Stimulated activated naive CD8-positive, alpha-beta T cell treated with anti-CD3 and anti-CD28 coated beads, Interleukin-15, amount 100 ng/mL, for 72 hours (primary cell): ENCODE measurements around the gene BID.

Experiments
- ATAC-seq: fragments of 150-1000 bp; cut with Tn5 transposase; 2 replicates; pipeline ENCODE4 v1.10.0; 2021; ENCODE audit warnings: mild to moderate bottlenecking, moderate library complexity
- DNase-seq, 2 donors: peaks; one replicate each; pipeline ENCODE4 v3.0.0; 2021 to 2022
- H3K27ac Mint-ChIP-seq, 2 donors: one replicate each; pipeline ENCODE4 v1.8.0; 2022; ENCODE audit warnings: mild to moderate bottlenecking in 2 of 2, mixed read lengths in 2 of 2, moderate library complexity in 2 of 2
- H3K27me3 Mint-ChIP-seq: one replicate; pipeline ENCODE4 v1.8.0; 2022; ENCODE audit warnings: mixed read lengths
- H3K4me1 Mint-ChIP-seq: one replicate; pipeline ENCODE4 v1.8.0; 2022; ENCODE audit warnings: mild to moderate bottlenecking, mixed read lengths
- H3K4me3 Mint-ChIP-seq, 2 donors: one replicate each; pipeline ENCODE4 v1.8.0; 2022; ENCODE audit warnings: mild to moderate bottlenecking in 2 of 2, mixed read lengths in 2 of 2, moderate library complexity in 1 of 2
- H3K9me3 Mint-ChIP-seq, 2 donors: one replicate each; pipeline ENCODE4 v1.8.0; 2022; ENCODE audit warnings: mixed read lengths in 2 of 2

The BID gene

GRCh38 chr22:17792299-17792698 is 18.0 kb upstream of the BID start:
- no peak overlapping the region for H3K4me3 Mint-ChIP-seq
- peaks cover 4% of the 10 kb centered on the region for H3K4me1 Mint-ChIP-seq
- no peak overlapping the region for H3K27ac Mint-ChIP-seq
- no peaks in the 10 kb centered on the region for H3K27me3 Mint-ChIP-seq
- H3K9me3 Mint-ChIP-seq, result no peaks in the 10 kb centered on the region
- ATAC-seq (no peak), DNase-seq (no peak)

- no peaks in the 10 kb centered on the region for H3K9me3 Mint-ChIP-seq
- H3K27ac Mint-ChIP-seq, result no peak overlapping the region
- DNase-seq (no peak), ATAC-seq (no peak)
- H3K4me3 Mint-ChIP-seq, result no peak overlapping the region
- peaks cover 12% of the 10 kb centered on the region for H3K4me1 Mint-ChIP-seq
- H3K27me3 Mint-ChIP-seq, result no peaks in the 10 kb centered on the region
Observed at GRCh38 chr22:17791196-17791595, 16.9 kb upstream of the BID start.

- ATAC-seq, result no peak
- H3K27me3 Mint-ChIP-seq, result no peaks in the 10 kb centered on the region
- no peaks in the 10 kb centered on the region for H3K9me3 Mint-ChIP-seq
- H3K4me1 Mint-ChIP-seq, result peaks cover 8% of the 10 kb centered on the region
- H3K27ac Mint-ChIP-seq, result no peak overlapping the region
- H3K4me3 Mint-ChIP-seq, result no peak overlapping the region
- no peak for DNase-seq
Observed at GRCh38 chr22:17789379-17790200, 15.3 kb upstream of the BID start.

- Mint-ChIP-seq H3K27ac (no peak overlapping the region), H3K9me3 (no peaks in the 10 kb centered on the region), H3K4me3 (no peak overlapping the region), H3K4me1 (peaks cover 11% of the 10 kb centered on the region), H3K27me3 (no peaks in the 10 kb centered on the region)
- DNase-seq (no peak), ATAC-seq (no peak)
Observed at GRCh38 chr22:17788528-17789378, 14.5 kb upstream of the BID start.

GRCh38 chr22:17787716-17788330 is 13.6 kb upstream of the BID start:
- DNase-seq (no peak), ATAC-seq (no peak)
- Mint-ChIP-seq H3K4me3 (no peak overlapping the region), H3K27me3 (no peaks in the 10 kb centered on the region), H3K27ac (peak overlapping the region in 1 of 2 donors; percentile 59), H3K9me3 (no peaks in the 10 kb centered on the region), H3K4me1 (peaks cover 19% of the 10 kb centered on the region)

GRCh38 chr22:17787241-17787640 is 13.0 kb upstream of the BID start:
- DNase-seq (no peak), ATAC-seq (no peak)
- Mint-ChIP-seq H3K4me1 (peaks cover 25% of the 10 kb centered on the region), H3K4me3 (no peak overlapping the region), H3K27me3 (no peaks in the 10 kb centered on the region), H3K27ac (no peak overlapping the region), H3K9me3 (no peaks in the 10 kb centered on the region)

- Mint-ChIP-seq H3K27me3 (no peaks in the 10 kb centered on the region), H3K4me1 (peaks cover 31% of the 10 kb centered on the region), H3K9me3 (no peaks in the 10 kb centered on the region), H3K27ac (no peak overlapping the region), H3K4me3 (no peak overlapping the region)
- ATAC-seq, result no peak
- no peak for DNase-seq
Observed at GRCh38 chr22:17786435-17787161, 12.3 kb upstream of the BID start.

- H3K4me3 Mint-ChIP-seq, result no peak overlapping the region
- H3K4me1 Mint-ChIP-seq, result peaks cover 43% of the 10 kb centered on the region
- ATAC-seq, result no peak
- H3K9me3 Mint-ChIP-seq, result no peaks in the 10 kb centered on the region
- peak overlapping the region in 1 of 2 donors; percentile 34 for H3K27ac Mint-ChIP-seq
- DNase-seq, result peak; percentile 61 to 63
- H3K27me3 Mint-ChIP-seq, result no peaks in the 10 kb centered on the region
Observed at GRCh38 chr22:17785185-17786184, 11.2 kb upstream of the BID start.

GRCh38 chr22:17784776-17785175 is 10.5 kb upstream of the BID start:
- no peaks in the 10 kb centered on the region for H3K27me3 Mint-ChIP-seq
- peaks cover 50% of the 10 kb centered on the region for H3K4me1 Mint-ChIP-seq
- H3K4me3 Mint-ChIP-seq, result no peak overlapping the region
- DNase-seq (no peak), ATAC-seq (no peak)
- H3K9me3 Mint-ChIP-seq, result no peaks in the 10 kb centered on the region
- no peak overlapping the region for H3K27ac Mint-ChIP-seq

- no peak for DNase-seq
- no peaks in the 10 kb centered on the region for H3K9me3 Mint-ChIP-seq
- no peak for ATAC-seq
- H3K4me1 Mint-ChIP-seq, result peaks cover 58% of the 10 kb centered on the region
- H3K27ac Mint-ChIP-seq, result no peak overlapping the region
- no peak overlapping the region for H3K4me3 Mint-ChIP-seq
- no peaks in the 10 kb centered on the region for H3K27me3 Mint-ChIP-seq
Observed at GRCh38 chr22:17783773-17784480, 9.7 kb upstream of the BID start.

- H3K4me1 Mint-ChIP-seq, result peaks cover 64% of the 10 kb centered on the region
- no peak for ATAC-seq
- no peak overlapping the region for H3K27ac Mint-ChIP-seq
- H3K4me3 Mint-ChIP-seq, result no peak overlapping the region
- H3K27me3 Mint-ChIP-seq, result no peaks in the 10 kb centered on the region
- no peak for DNase-seq
- H3K9me3 Mint-ChIP-seq, result no peaks in the 10 kb centered on the region
Observed at GRCh38 chr22:17783312-17783711, 9.0 kb upstream of the BID start.

GRCh38 chr22:17782621-17783020 is 8.4 kb upstream of the BID start:
- Mint-ChIP-seq H3K27me3 (no peaks in the 10 kb centered on the region), H3K4me1 (peaks cover 71% of the 10 kb centered on the region)

GRCh38 chr22:17782158-17782557 is 7.9 kb upstream of the BID start:
- H3K4me1 Mint-ChIP-seq, result peaks cover 75% of the 10 kb centered on the region
- H3K4me3 Mint-ChIP-seq, result peak overlapping the region in 1 of 2 donors; percentile 90
- H3K27ac Mint-ChIP-seq, result no peak overlapping the region
- ATAC-seq, result no peak
- H3K27me3 Mint-ChIP-seq, result no peaks in the 10 kb centered on the region
- H3K9me3 Mint-ChIP-seq, result no peaks in the 10 kb centered on the region
- no peak for DNase-seq

More at GRCh38 chr22:17782621-17783020, 8.4 kb upstream of the BID start:
- DNase-seq (no peak), ATAC-seq (no peak)
- Mint-ChIP-seq H3K9me3 (no peaks in the 10 kb centered on the region), H3K27ac (no peak overlapping the region), H3K4me3 (no peak overlapping the region)
